Omental fat pad (tissue), 4 donors: ENCODE data around the gene PSG6. TPM values are rescaled to one million over a fixed set of nuclear protein-coding genes. Genes with fewer than 3 reads are reported as not detected.
"Not testable (repeated sequence)": the region's sequence is repeated elsewhere in the genome, so short reads cannot be mapped to it uniquely, and the experiment has no call there.

ENCODE experiments used
- ATAC-seq: fragments of 150-250 bp; one replicate; pipeline ENCODE4 v1.9.1; 2016; ENCODE audit warnings: mild to moderate bottlenecking, moderate library complexity; ENCODE audit not compliant: low FRiP score
- DNase-seq: peaks from one replicate; pipeline ENCODE4 v3.0.0-alpha.2; 2019; ENCODE audit warnings: low spot score
- total RNA-seq, 4 donors: library from RNA; depleted of rRNA; stranded (reverse); fragments of >200 nt; gene quantifications; one replicate each; pipeline ENCODE4 v1.1.0, GENCODE V29; 2016
- TF ChIP-seq, protein P1 (sequence below), 3 donors: fragments of 450-650 bp; IDR thresholded peaks; one replicate each; pipeline ENCODE4 v1.5.1; 2016 to 2017; ENCODE audit warnings: antibody characterized with exemption in 3 of 3, mild to moderate bottlenecking in 3 of 3, moderate library complexity in 2 of 3

Gene PSG6
- total RNA-seq, 4 donors from 2014 or later, result not detected

DNA sequence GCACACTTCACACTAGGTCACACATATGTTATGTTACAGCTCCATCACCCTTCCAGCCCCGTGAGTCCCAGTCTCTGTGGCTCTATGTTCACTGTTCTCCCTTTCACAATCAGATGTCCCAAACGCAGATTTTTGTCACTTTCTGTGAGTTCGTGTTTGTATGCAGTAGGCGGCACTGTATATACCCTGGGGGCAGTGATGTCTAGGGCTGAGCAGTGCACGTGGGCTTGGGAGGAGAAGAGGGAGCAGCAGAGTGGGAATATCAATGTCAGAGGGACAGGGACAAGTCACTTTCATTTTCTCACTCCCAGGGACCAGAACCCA lies 60.2 kb downstream of the PSG6 start:
- ATAC-seq (no peak), DNase-seq (no peak)
- TF ChIP-seq, protein P1, sequence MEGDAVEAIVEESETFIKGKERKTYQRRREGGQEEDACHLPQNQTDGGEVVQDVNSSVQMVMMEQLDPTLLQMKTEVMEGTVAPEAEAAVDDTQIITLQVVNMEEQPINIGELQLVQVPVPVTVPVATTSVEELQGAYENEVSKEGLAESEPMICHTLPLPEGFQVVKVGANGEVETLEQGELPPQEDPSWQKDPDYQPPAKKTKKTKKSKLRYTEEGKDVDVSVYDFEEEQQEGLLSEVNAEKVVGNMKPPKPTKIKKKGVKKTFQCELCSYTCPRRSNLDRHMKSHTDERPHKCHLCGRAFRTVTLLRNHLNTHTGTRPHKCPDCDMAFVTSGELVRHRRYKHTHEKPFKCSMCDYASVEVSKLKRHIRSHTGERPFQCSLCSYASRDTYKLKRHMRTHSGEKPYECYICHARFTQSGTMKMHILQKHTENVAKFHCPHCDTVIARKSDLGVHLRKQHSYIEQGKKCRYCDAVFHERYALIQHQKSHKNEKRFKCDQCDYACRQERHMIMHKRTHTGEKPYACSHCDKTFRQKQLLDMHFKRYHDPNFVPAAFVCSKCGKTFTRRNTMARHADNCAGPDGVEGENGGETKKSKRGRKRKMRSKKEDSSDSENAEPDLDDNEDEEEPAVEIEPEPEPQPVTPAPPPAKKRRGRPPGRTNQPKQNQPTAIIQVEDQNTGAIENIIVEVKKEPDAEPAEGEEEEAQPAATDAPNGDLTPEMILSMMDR (IDR thresholded peaks at IDR 0.05), result no peak

DNA sequence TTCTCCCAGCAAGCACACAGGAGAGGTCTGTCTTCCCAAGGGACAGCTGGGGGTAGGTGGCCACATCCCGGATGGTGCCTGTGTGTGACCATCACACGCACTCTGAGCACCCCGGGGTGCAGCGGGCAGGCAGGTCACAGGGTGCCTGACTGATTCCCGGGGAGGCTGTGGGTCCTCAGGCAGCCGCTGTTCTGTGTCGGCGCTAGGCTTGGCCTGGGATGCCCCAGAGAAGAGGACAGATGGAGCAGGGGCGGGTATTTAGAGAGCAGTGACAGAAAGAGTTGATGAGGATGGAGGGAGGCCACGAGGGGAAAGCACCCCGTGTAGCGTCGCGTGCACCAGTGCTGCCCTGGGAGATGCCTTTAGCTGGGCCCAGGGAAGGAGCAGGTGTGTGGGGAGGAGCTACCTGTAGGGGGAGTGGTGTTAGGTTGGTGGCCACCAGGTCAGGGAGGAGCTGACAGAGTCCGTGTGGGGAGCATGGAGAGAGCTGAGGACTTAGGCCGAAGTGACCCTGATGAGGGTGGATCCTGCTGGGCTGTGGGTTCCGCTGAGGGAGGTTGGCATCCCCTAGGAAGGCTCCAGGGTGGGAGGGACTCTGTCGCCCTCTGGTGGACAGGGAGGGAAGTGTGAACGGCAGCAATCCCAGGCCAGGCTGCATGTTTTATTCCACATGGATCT lies 60.7 kb downstream of the PSG6 start:
- DNase-seq, ATAC-seq: not testable (repeated sequence)

DNA sequence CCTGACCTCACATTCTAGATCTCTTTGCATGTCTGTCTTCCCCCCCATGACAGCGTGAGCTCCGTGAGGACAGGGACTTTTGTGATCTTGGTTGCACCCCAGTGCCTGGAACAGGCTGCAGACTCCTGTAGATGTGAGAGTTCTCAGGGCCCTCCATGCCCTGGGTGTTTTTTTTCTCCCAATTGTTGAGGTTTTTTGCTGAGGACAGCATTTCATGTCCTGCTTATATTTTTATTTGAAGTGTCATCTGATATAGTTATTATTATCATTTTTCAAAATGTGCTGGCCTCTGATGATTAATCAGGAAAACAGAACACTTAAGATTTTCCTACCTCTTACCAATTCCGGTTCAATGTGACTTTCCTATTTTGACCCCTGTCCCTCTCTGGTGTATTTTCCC lies 62.9 kb downstream of the PSG6 start:
- not testable (repeated sequence) for DNase-seq, ATAC-seq

DNA sequence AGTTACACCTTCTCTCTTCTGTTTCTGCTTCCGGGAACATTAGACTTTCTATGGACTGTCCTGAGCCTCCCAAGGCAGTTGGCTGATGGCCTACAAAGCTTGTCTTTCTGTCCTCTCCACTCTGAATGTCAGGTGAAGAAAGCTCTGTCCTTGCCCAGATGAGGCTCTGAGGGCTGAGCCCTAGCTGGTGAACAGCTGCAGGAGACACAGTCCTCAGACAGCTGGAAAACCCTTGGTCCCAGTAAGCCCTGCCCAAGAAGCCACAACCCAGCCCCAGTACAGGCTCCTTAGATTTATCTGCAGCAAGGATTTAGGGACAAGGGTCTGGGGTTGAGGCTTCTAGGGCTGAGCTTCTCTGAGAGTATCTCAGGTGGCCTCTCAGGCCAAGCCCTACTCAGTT lies 64.5 kb downstream of the PSG6 start:
- not testable (repeated sequence) for DNase-seq, ATAC-seq

DNA sequence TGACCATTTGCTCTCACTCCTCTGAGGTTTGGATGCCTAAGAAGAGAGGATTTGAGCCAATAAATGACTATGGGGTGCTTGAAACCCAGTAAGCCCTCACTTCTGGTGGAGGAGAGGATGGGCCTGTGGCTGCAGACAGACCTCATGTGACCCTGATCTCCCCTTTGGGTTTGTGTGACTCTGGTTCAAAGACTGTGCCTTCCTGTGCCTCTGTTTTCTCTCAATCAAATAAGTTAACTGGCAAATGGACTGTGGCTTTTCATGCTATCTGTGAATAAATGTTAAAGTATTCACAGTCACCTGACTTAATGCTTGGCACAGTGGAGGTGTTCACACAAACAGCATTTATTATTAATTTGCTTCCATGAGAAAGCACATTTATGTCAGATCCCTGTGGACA lies 64.9 kb downstream of the PSG6 start:
- not testable (repeated sequence) for DNase-seq, ATAC-seq

Other genes with a start within 250 kb of the PSG6 start
- not detected for gene PSG3, start 177.4 kb downstream of the PSG6 start, total RNA-seq
- gene PSG8, start 152.2 kb downstream of the PSG6 start, total RNA-seq, result not detected
- not detected for gene PSG1, start 38.2 kb downstream of the PSG6 start, total RNA-seq
- gene PSG7, start 19.3 kb upstream of the PSG6 start, total RNA-seq, result not detected
- gene PSG11, start 108.6 kb upstream of the PSG6 start, total RNA-seq, result not detected
- gene PSG2, start 164.8 kb upstream of the PSG6 start, total RNA-seq, result not detected